GM12878 (cell line): Measurements from ENCODE around the gene CBARP. TPM values are rescaled to one million over a fixed set of nuclear protein-coding genes. Genes with fewer than 3 reads are reported as not detected.

Experiments
- ATAC-seq: fragments of 200-7000 bp; cut with Tn5 transposase; 3 replicates; pipeline ENCODE4 v1.9.1; 2020; ENCODE audit warnings: mild to moderate bottlenecking, moderate library complexity
- BruUV-seq: library from RNA; stranded (reverse); fragments of 400-500 nt; replicated peaks from 2 replicates; lab custom pipeline; 2021; lab: Mats Ljungman, UMichigan
- CTCF ChIA-PET: fragments of 300-600 bp; sonication (Branson Sonifier 250); formaldehyde crosslinking; extraction: SDS; loops from one replicate; lab custom pipeline; 2021; ENCODE audit warnings: inconsistent platforms; lab: Yijun Ruan, JAX
- POLR2A ChIA-PET: fragments of 350-600 bp; formaldehyde crosslinking; extraction: SDS; loops from one replicate; lab custom pipeline; 2021; ENCODE audit warnings: inconsistent platforms; lab: Charles Lee
- RAD21 ChIA-PET: fragments of 300-600 bp; sonication (Branson Sonifier 250); formaldehyde crosslinking; loops from one replicate; lab custom pipeline; 2023; ENCODE audit warnings: antibody characterized with exemption; ENCODE audit not compliant: unreplicated experiment; lab: Charles Lee
- SMC1A ChIA-PET: fragments of 300-600 bp; sonication (Branson Sonifier 250); formaldehyde crosslinking; loops from one replicate; lab custom pipeline; 2023; ENCODE audit not compliant: unreplicated experiment, uncharacterized antibody; lab: Charles Lee
- DNase-seq: peaks from one replicate; pipeline ENCODE4 v3.0.0-alpha.2; 2011; ENCODE audit warnings: low read depth, low spot score
- FAIRE-seq: peaks from 3 replicates; lab custom pipeline; 2011; peaks lifted over from hg19 to GRCh38; lab: Jason Lieb, UNC
- H2AFZ ChIP-seq: 2 replicates; pipeline ENCODE4 v1.6.0; 2011; ENCODE audit warnings: low read depth, low read length, control low read depth; ENCODE audit not compliant: control insufficient read depth
- H3K27ac ChIP-seq: 2 replicates; pipeline ENCODE4 v1.5.1; 2011; ENCODE audit warnings: control low read depth; ENCODE audit not compliant: control insufficient read depth, insufficient read depth
- H3K27me3 ChIP-seq, 2 experiments: replicated peaks in 1 of 2; 2 replicates each; pipeline versions ENCODE4 v1.6.0 to v1.6.1; 2011; ENCODE audit warnings: low read length in 1 of 2; ENCODE audit not compliant: control insufficient read depth in 2 of 2, insufficient read depth in 2 of 2
- H3K36me3 ChIP-seq, 2 experiments: 2 replicates each; pipeline ENCODE4 v1.5.1; 2011; ENCODE audit warnings: low read length in 1 of 2; ENCODE audit not compliant: control insufficient read depth in 2 of 2, insufficient read depth in 2 of 2
- H3K4me1 ChIP-seq: 2 replicates; pipeline ENCODE4 v1.6.1; 2011; ENCODE audit warnings: mild to moderate bottlenecking, low read length, moderate library complexity, mixed read lengths; ENCODE audit not compliant: control insufficient read depth, insufficient read depth
- H3K4me2 ChIP-seq: 2 replicates; pipeline ENCODE4 v1.6.0; 2011; ENCODE audit warnings: control low read depth; ENCODE audit not compliant: control insufficient read depth, insufficient read depth
- H3K4me3 ChIP-seq: fragments of 200-600 bp; sonication (generic); 2 replicates; pipeline ENCODE4 v1.5.1; 2016
- H3K79me2 ChIP-seq: 2 replicates; pipeline ENCODE4 v1.6.0; 2011; ENCODE audit warnings: low read length; ENCODE audit not compliant: control insufficient read depth, insufficient read depth
- H3K9ac ChIP-seq: 2 replicates; pipeline ENCODE4 v1.8.0; 2011; ENCODE audit warnings: low read length, control low read depth, mixed read lengths; ENCODE audit not compliant: control insufficient read depth, insufficient read depth
- H3K9me3 ChIP-seq: replicated peaks from 3 replicates; pipeline ENCODE4 v1.5.1; 2011; ENCODE audit warnings: mild to moderate bottlenecking, low read length; ENCODE audit not compliant: control insufficient read depth, insufficient read depth
- H4K20me1 ChIP-seq: 2 replicates; pipeline ENCODE4 v1.6.0; 2011; ENCODE audit not compliant: control insufficient read depth, insufficient read depth
- CEBPB ChIP-seq, 2 experiments: fragments of 150-350 bp in 1 of 2; IDR thresholded peaks; 2 replicates each; pipeline ENCODE4 v1.6.1; 2012 to 2014; ENCODE audit warnings: low read depth in 2 of 2, low read length in 2 of 2, borderline replicate concordance in 1 of 2, inconsistent platforms in 1 of 2
- CHD1 ChIP-seq: IDR thresholded peaks from 2 replicates; pipeline ENCODE4 v1.6.1; 2012; ENCODE audit warnings: low read depth, low read length, improper control_type of control experiment
- NRF1 ChIP-seq: conservative IDR thresholded peaks from 2 replicates; pipeline ENCODE4 v1.6.1; 2011; ENCODE audit warnings: mild to moderate bottlenecking, low read depth, low read length, improper control_type of control experiment
- TBL1XR1 ChIP-seq: IDR thresholded peaks from 2 replicates; pipeline ENCODE4 v1.6.1; 2012; ENCODE audit warnings: low read depth, low read length, improper control_type of control experiment
- WGBS: methylation state at CpG from one replicate; pipeline ENCODE4 v1.1.6; 2016; ENCODE audit warnings: low lambda C conversion rate; ENCODE audit not compliant: insufficient replicate concordance, insufficient coverage; ENCODE audit errors: missing lambda C conversion rate; 5-methylcytosine and 5-hydroxymethylcytosine counted together
- in situ Hi-C: fragments of 300-500 bp; cut with MboI; formaldehyde crosslinking; loops from 9 replicates; pipeline ENCODE4 v1.14.3; 2018; ENCODE audit warnings: mixed read lengths
- intact Hi-C: fragments of 100-400 bp; cut with micrococcal nuclease; formaldehyde crosslinking; loops from one replicate; pipeline ENCODE4 v1.14.2; 2022; ENCODE audit not compliant: unreplicated experiment
- polyA plus RNA-seq, 11 experiments: library from polyadenylated mRNA; depleted of rRNA in 4 of 11; unstranded in 6 of 11; stranded (reverse) in 5 of 11; fragments of >200 nt; fragmentation: Nextera tagmentation in 4 of 11; fragmentation: Illumina TruSeq in 1 of 11; extraction: Ambion mirVana in 4 of 11; extraction: Trizol in 1 of 11; gene quantifications; 1 replicate in 1 of 11; 2 replicates in 10 of 11; pipeline versions ENCODE4 v1.2.1 to v1.2.3, GENCODE V29; 2011 to 2016; ENCODE audit warnings: inconsistent platforms in 2 of 11, missing spikeins in 2 of 11, low read depth in 1 of 11
- total RNA-seq, 4 experiments: library from RNA; depleted of rRNA in 3 of 4; stranded (reverse); fragments of >200 nt in 3 of 4; fragmentation: Illumina TruSeq in 1 of 4; extraction: Trizol in 1 of 4; gene quantifications; 2 replicates each; pipeline versions ENCODE4 v1.2.1 to v1.2.3, GENCODE V29; 2013 to 2021
- TF ChIP-seq, protein P1 (sequence below): fragments of 150-350 bp; IDR thresholded peaks from 2 replicates; pipeline ENCODE4 v1.6.1; 2016; ENCODE audit warnings: low read depth, low read length

CBARP gene
- total and polyA plus RNA-seq, 10 of the 15 experiments (the other 5 are each of a cell fraction or from before 2014, with no cell fraction given) = 0.04 to 0.59 (median 0.18) TPM; not detected in 3

DNA sequence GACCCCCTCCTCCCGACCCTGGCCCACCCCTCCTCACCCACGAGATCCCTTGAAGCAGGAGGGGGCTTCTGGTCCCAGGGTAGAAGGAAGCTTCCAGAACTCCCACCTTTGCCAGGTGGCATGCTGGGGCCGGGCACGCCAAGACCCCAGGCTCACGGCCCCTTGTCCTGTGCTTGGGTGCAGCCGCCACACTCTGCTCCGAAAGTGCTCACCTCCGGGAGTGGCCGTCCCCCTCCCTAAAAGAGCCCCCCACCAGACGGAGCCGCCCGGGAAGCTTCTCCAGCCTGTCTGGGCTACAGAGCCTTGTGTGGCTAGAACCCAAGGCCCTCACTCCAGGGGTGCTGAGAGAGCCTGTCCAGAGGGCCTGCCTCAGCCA lies 46.1 kb upstream of the CBARP start:
- Histone ChIP-seq H3K36me3 (peaks cover 7 to 9% of the 10 kb centered on the region in 2 experiments), H2AFZ (no peak overlapping the region), H3K4me1 (no peaks in the 10 kb centered on the region)
- SMC1A ChIA-PET = no interaction called here
- no TSS peak for BruUV-seq
- ATAC-seq = no peak
- in situ Hi-C loops = no loop called here
- POLR2A ChIA-PET = no interaction called here
- no peak for TF ChIP-seq TBL1XR1
- TF ChIP-seq, all 136 proteins: peak for 0
- FAIRE-seq (no peak), DNase-seq (no peak)
- RAD21 ChIA-PET = no interaction called here
- Histone ChIP-seq H3K9me3 (no peaks in the 10 kb centered on the region), H3K79me2 (no peaks in the 10 kb centered on the region), H3K27me3 (peaks cover 7 to 8% of the 10 kb centered on the region in 2 experiments; a peak in 3 of 4 replicates), H3K4me2 (no peak overlapping the region), H3K9ac (no peak overlapping the region), H4K20me1 (no peaks in the 10 kb centered on the region; the same call in 1 of the 2 replicates), H3K4me3 (no peak overlapping the region), H3K27ac (no peak overlapping the region)
- 67% methylated on average over 12 of the region's 12 CpGs for WGBS
- intact Hi-C loops = no loop called here
- CTCF ChIA-PET = interaction anchor here (1.4 to 1.5 kb wide), 2 partner anchors 40 to 88 kb away, joined by 3 to 8 read pairs; no protein-coding TSS in a partner anchor

DNA sequence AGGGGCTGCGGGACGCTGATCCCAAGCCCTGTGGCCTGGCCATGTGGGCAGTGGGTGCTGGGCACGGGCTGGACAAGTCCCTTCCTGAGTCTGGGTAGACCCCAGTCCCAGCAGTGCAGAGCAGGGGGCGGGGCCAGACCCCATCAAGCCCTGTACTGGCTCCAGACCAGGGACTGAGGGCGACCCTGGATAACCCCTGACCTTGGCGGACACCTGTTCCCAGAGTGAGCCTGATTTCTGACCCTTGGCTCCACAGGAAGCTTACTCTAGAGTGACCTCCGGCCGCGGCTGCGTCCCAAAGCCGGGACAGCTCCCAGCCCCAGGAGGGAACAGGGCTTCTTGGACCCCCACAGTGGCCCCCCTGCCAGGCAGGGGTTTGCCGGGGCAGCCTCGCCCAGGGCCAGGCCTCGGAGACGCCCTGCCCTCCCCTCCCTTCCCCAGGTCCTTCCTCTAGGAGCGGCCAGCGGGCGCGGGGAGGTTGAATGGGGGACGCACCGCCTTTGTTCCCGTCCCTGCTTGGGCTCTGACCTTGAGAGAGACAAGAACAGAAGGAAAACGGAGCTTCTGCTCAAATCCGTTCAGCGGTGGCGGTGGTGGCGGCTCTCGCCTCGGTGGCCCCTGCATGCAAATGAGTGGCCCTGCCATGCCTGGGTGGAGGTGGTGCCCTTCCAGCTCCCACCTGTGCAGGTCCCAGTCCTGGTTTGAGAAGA lies 45.6 kb upstream of the CBARP start:
- ChIA-PET POLR2A (no interaction called here), CTCF (interaction anchor here (1.4 to 1.5 kb wide), 2 partner anchors 39 to 89 kb away, joined by 3 to 8 read pairs; no protein-coding TSS in a partner anchor), RAD21 (no interaction called here), SMC1A (no interaction called here)
- Histone ChIP-seq H3K36me3 (peaks cover 7 to 12% of the 10 kb centered on the region in 2 experiments), H3K4me3 (no peak overlapping the region), H3K27ac (no peak overlapping the region), H4K20me1 (no peaks in the 10 kb centered on the region; the same call in 1 of the 2 replicates), H3K4me1 (no peaks in the 10 kb centered on the region), H3K79me2 (no peaks in the 10 kb centered on the region), H3K4me2 (no peak overlapping the region), H3K9me3 (no peaks in the 10 kb centered on the region), H3K27me3 (peaks cover 7 to 8% of the 10 kb centered on the region in 2 experiments; a peak in 3 of 4 replicates), H3K9ac (no peak overlapping the region), H2AFZ (no peak overlapping the region)
- BruUV-seq = no TSS peak
- intact Hi-C loops (no loop called here), in situ Hi-C loops (no loop called here)
- FAIRE-seq (no peak), DNase-seq (no peak), ATAC-seq (no peak)
- no peak for TF ChIP-seq CHD1
- TF ChIP-seq NRF1 = no peak
- TF ChIP-seq, protein P1, sequence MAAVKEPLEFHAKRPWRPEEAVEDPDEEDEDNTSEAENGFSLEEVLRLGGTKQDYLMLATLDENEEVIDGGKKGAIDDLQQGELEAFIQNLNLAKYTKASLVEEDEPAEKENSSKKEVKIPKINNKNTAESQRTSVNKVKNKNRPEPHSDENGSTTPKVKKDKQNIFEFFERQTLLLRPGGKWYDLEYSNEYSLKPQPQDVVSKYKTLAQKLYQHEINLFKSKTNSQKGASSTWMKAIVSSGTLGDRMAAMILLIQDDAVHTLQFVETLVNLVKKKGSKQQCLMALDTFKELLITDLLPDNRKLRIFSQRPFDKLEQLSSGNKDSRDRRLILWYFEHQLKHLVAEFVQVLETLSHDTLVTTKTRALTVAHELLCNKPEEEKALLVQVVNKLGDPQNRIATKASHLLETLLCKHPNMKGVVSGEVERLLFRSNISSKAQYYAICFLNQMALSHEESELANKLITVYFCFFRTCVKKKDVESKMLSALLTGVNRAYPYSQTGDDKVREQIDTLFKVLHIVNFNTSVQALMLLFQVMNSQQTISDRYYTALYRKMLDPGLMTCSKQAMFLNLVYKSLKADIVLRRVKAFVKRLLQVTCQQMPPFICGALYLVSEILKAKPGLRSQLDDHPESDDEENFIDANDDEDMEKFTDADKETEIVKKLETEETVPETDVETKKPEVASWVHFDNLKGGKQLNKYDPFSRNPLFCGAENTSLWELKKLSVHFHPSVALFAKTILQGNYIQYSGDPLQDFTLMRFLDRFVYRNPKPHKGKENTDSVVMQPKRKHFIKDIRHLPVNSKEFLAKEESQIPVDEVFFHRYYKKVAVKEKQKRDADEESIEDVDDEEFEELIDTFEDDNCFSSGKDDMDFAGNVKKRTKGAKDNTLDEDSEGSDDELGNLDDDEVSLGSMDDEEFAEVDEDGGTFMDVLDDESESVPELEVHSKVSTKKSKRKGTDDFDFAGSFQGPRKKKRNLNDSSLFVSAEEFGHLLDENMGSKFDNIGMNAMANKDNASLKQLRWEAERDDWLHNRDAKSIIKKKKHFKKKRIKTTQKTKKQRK = no peak
- TF ChIP-seq CEBPB (IDR thresholded peaks at IDR 0.05; ENCODE audit: borderline replicate concordance in 1 of 2, low read depth in 2 of 2, low read length in 2 of 2) = no peak
- 34% methylated on average over 28 of the region's 29 CpGs for WGBS
